ENCODE results near the gene MTG1.
"Not testable (repeated sequence)": the region's sequence is repeated elsewhere in the genome, so short reads cannot be mapped to it uniquely, and the experiment has no call there.

Gene MTG1

DNA sequence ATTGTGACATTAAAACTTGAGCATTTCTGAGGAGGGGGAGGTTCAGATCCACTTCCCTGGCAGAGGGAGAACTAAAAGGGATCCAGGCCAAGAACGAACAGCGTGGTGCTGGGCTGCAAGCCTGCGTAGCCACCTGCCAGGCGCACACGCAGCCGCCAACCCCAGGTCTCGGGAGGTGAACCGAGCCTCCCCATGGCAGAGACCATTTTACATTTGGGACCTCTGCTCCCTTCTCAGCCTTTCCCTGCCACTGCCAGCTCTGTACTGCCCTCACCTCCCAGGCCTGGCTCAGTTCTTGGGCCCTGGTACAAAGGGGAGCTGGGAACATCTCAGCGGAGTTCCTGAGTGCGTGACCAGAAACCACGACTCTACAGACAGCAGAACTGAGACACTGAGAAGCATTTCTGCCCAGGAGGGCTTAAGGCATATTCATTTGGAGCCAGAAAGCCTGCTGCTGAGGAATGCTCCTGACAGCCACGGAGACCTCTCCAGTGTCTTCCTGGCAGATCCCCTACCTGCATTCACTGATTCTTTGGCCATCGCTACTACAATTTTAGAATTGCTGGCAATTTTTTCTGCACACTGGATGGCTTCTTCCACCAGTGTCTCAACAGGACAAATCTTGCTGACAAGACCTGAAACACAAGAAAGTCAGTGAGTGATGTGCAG is 28.4 kb upstream of the MTG1 start:
- H3K4me2 ChIP-seq (ENCODE audit: low read length) = no peak overlapping the region
- H3K27ac ChIP-seq = no peak overlapping the region
- H3K9me3 ChIP-seq (ENCODE audit: control insufficient read depth, low read length) = no peaks in the 10 kb centered on the region
- no peak overlapping the region for H3K9ac ChIP-seq
- no peak for TF ChIP-seq CTCF (IDR thresholded peaks at IDR 0.05)
- no peaks in the 10 kb centered on the region for H3K27me3 ChIP-seq (ENCODE audit: control insufficient read depth, insufficient read depth, low read length)
- H2AFZ ChIP-seq = no peak overlapping the region
- no peak overlapping the region for H3K4me3 ChIP-seq (ENCODE audit: low read depth, low read length)
- no peaks in the 10 kb centered on the region for H3K79me2 ChIP-seq
- H3K36me3 ChIP-seq (ENCODE audit: control insufficient read depth, insufficient read depth, low read length) = no peaks in the 10 kb centered on the region
- H3K4me1 ChIP-seq = no peaks in the 10 kb centered on the region

- Histone ChIP-seq H3K79me2 (no peaks in the 10 kb centered on the region), H3K9me3 (ENCODE audit: control insufficient read depth, low read length) (no peaks in the 10 kb centered on the region), H2AFZ (no peak overlapping the region), H3K4me1 (no peaks in the 10 kb centered on the region), H3K27ac (no peak overlapping the region), H3K36me3 (ENCODE audit: control insufficient read depth, insufficient read depth, low read length) (no peaks in the 10 kb centered on the region), H3K27me3 (ENCODE audit: control insufficient read depth, insufficient read depth, low read length) (no peaks in the 10 kb centered on the region), H3K9ac (no peak overlapping the region), H3K4me2 (ENCODE audit: low read length) (no peak overlapping the region), H3K4me3 (ENCODE audit: low read depth, low read length) (no peak overlapping the region)
- no peak for TF ChIP-seq CTCF (IDR thresholded peaks at IDR 0.05)
Observed at GRCh38 chr10:133366130-133366478, 27.9 kb upstream of the MTG1 start.

DNA sequence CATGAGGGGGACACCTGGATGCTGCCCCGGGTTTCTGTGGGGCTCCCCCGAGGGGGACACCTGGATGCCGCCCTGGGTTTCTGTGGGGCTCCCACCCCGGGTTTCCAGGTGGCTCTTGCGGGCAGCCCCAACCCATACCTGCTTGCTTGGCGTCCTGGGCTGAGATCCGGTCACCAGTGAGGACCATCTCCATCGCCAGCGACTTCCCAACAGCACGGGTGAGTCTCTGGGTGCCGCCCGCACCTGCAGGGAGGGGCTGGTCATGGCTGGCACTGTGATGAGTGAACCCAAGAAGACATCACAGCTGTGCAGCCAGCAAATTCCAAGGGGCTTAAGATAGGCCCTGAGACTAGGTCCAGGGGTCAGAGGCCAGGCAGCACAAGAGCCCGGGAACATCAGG is 27.2 kb upstream of the MTG1 start:
- Histone ChIP-seq H3K4me2 (ENCODE audit: low read length) (no peak overlapping the region), H3K4me1 (no peaks in the 10 kb centered on the region), H3K79me2 (no peaks in the 10 kb centered on the region), H2AFZ (no peak overlapping the region), H3K27ac (no peak overlapping the region), H3K9ac (no peak overlapping the region), H3K9me3 (ENCODE audit: control insufficient read depth, low read length) (no peaks in the 10 kb centered on the region), H3K36me3 (ENCODE audit: control insufficient read depth, insufficient read depth, low read length) (no peaks in the 10 kb centered on the region), H3K27me3 (ENCODE audit: control insufficient read depth, insufficient read depth, low read length) (no peaks in the 10 kb centered on the region), H3K4me3 (ENCODE audit: low read depth, low read length) (no peak overlapping the region)
- TF ChIP-seq CTCF (IDR thresholded peaks at IDR 0.05) = no peak

- not testable (repeated sequence) for H3K27ac ChIP-seq; H3K4me2 ChIP-seq (ENCODE audit: low read length); H3K79me2 ChIP-seq; H3K36me3 ChIP-seq (ENCODE audit: control insufficient read depth, insufficient read depth, low read length); H3K9ac ChIP-seq; H3K4me1 ChIP-seq; H3K4me3 ChIP-seq (ENCODE audit: low read depth, low read length); H2AFZ ChIP-seq; H3K9me3 ChIP-seq (ENCODE audit: control insufficient read depth, low read length); H3K27me3 ChIP-seq (ENCODE audit: control insufficient read depth, insufficient read depth, low read length)
Observed at GRCh38 chr10:133367461-133367860, 26.5 kb upstream of the MTG1 start.

GRCh38 chr10:133368153-133368552 is 25.8 kb upstream of the MTG1 start:
- Histone ChIP-seq H3K27ac (no peak overlapping the region), H3K27me3 (ENCODE audit: control insufficient read depth, insufficient read depth, low read length) (no peaks in the 10 kb centered on the region), H2AFZ (no peak overlapping the region), H3K79me2 (no peaks in the 10 kb centered on the region), H3K4me2 (ENCODE audit: low read length) (no peak overlapping the region), H3K4me3 (ENCODE audit: low read depth, low read length) (no peak overlapping the region), H3K9ac (no peak overlapping the region), H3K4me1 (no peaks in the 10 kb centered on the region), H3K9me3 (ENCODE audit: control insufficient read depth, low read length) (no peaks in the 10 kb centered on the region), H3K36me3 (ENCODE audit: control insufficient read depth, insufficient read depth, low read length) (no peaks in the 10 kb centered on the region)
- TF ChIP-seq CTCF (IDR thresholded peaks at IDR 0.05) = no peak

Measured in parathyroid adenoma (tissue), 2 donors.